ENCODE measurements around the gene TSHZ2.

DNA sequence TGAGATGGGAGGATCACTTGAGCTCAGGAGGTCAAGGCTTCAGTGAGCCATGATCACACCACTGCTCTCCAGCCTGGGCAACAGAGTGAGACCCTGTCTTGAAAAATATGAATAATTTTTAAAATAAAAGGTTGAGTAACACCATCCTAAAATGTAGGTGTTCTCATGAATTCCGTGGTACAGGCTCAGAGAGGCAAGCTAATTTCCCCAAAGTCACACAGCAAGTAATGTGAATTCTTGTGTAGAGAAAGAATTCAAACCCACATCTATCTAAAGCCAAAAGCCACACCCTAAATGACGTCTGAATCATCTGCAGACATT is 541.0 kb downstream of the TSHZ2 start:
- TF ChIP-seq, protein P1, sequence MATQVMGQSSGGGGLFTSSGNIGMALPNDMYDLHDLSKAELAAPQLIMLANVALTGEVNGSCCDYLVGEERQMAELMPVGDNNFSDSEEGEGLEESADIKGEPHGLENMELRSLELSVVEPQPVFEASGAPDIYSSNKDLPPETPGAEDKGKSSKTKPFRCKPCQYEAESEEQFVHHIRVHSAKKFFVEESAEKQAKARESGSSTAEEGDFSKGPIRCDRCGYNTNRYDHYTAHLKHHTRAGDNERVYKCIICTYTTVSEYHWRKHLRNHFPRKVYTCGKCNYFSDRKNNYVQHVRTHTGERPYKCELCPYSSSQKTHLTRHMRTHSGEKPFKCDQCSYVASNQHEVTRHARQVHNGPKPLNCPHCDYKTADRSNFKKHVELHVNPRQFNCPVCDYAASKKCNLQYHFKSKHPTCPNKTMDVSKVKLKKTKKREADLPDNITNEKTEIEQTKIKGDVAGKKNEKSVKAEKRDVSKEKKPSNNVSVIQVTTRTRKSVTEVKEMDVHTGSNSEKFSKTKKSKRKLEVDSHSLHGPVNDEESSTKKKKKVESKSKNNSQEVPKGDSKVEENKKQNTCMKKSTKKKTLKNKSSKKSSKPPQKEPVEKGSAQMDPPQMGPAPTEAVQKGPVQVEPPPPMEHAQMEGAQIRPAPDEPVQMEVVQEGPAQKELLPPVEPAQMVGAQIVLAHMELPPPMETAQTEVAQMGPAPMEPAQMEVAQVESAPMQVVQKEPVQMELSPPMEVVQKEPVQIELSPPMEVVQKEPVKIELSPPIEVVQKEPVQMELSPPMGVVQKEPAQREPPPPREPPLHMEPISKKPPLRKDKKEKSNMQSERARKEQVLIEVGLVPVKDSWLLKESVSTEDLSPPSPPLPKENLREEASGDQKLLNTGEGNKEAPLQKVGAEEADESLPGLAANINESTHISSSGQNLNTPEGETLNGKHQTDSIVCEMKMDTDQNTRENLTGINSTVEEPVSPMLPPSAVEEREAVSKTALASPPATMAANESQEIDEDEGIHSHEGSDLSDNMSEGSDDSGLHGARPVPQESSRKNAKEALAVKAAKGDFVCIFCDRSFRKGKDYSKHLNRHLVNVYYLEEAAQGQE (IDR thresholded peaks at IDR 0.05; ENCODE audit: borderline replicate concordance): no peak
- no peak for TF ChIP-seq POLR2AphosphoS5 (IDR thresholded peaks at IDR 0.05)
- TF ChIP-seq CTCF (IDR thresholded peaks at IDR 0.05; ENCODE audit: poor library complexity, severe bottlenecking): no peak
- TF ChIP-seq TAF1 (IDR thresholded peaks at IDR 0.05; ENCODE audit: low read depth): no peak
- TF ChIP-seq EZH2 (IDR thresholded peaks at IDR 0.05; ENCODE audit: borderline replicate concordance, insufficient read depth, low read length, poor library complexity, severe bottlenecking): no peak
